T-cell (primary cell): ENCODE measurements around the gene GLUD1. TPM values are rescaled to one million over a fixed set of nuclear protein-coding genes. Genes with fewer than 3 reads are reported as not detected.

Source experiments
- ATAC-seq, 4 experiments: fragments of 200-7000 bp in 3 of 4; fragments of 150-1000 bp in 1 of 4; cut with Tn5 transposase; replicated peaks in 1 of 4; 1 replicate in 3 of 4; 2 replicates in 1 of 4; pipeline ENCODE4 v1.10.0; 2021; ENCODE audit warnings: moderate library complexity in 3 of 4, mild to moderate bottlenecking in 2 of 4, moderate number of reproducible peaks in 1 of 4
- CTCF ChIA-PET, 2 donors: fragments of 300-600 bp; sonication (Branson Sonifier 250); formaldehyde crosslinking; loops; one replicate each; lab custom pipeline; 2022; ENCODE audit warnings: antibody characterized with exemption in 2 of 2; lab: Charles Lee
- POLR2A ChIA-PET, 2 donors: fragments of 300-600 bp; sonication (Branson Sonifier 250); formaldehyde crosslinking; loops; one replicate each; lab custom pipeline; 2022; ENCODE audit warnings: antibody characterized with exemption in 2 of 2; lab: Charles Lee
- DNase-seq, 35 experiments: peaks; one replicate each; pipeline versions ENCODE4 v3.0.0 to v3.0.0-alpha.2; 2013 to 2023
- H3K27ac ChIP-seq: one replicate; pipeline ENCODE4 v1.5.1; 2013; ENCODE audit warnings: low read length
- H3K27me3 ChIP-seq, 2 experiments: replicated peaks in 1 of 2; 1 replicate in 1 of 2; 2 replicates in 1 of 2; pipeline versions ENCODE4 v1.6.1 to v1.7.0; 2013; ENCODE audit warnings: low read length in 1 of 2, mixed read lengths in 1 of 2; ENCODE audit not compliant: control insufficient read depth in 2 of 2, insufficient read depth in 2 of 2; ENCODE audit errors: extremely low read depth in 1 of 2
- H3K36me3 ChIP-seq, 2 donors: 1 replicate in 1 of 2; 2 replicates in 1 of 2; pipeline versions ENCODE4 v1.6.1 to v1.7.0; 2013; ENCODE audit warnings: low read length in 1 of 2; ENCODE audit not compliant: control insufficient read depth in 2 of 2, insufficient read depth in 1 of 2; ENCODE audit errors: extremely low read depth in 1 of 2
- H3K4me1 ChIP-seq, 2 experiments: 1 replicate in 1 of 2; 2 replicates in 1 of 2; pipeline versions ENCODE4 v1.6.1 to v1.7.0; 2013; ENCODE audit warnings: low read length in 2 of 2, mixed read lengths in 1 of 2; ENCODE audit not compliant: insufficient read depth in 2 of 2, control insufficient read depth in 1 of 2; ENCODE audit errors: extremely low read depth in 1 of 2
- H3K4me3 ChIP-seq, 2 donors: 1 replicate in 1 of 2; 2 replicates in 1 of 2; pipeline versions ENCODE4 v1.5.1 to v1.7.0; 2013; ENCODE audit warnings: mild to moderate bottlenecking in 2 of 2, low read length in 1 of 2, moderate library complexity in 1 of 2; ENCODE audit not compliant: control insufficient read depth in 1 of 2; ENCODE audit errors: extremely low read depth in 1 of 2
- H3K9me3 ChIP-seq: 2 replicates; pipeline ENCODE4 v1.7.0; 2013
- H3K27ac Mint-ChIP-seq, 2 donors: one replicate each; pipeline ENCODE4 v1.8.0; 2020 to 2021; ENCODE audit warnings: mild to moderate bottlenecking in 2 of 2, mixed read lengths in 2 of 2
- H3K27me3 Mint-ChIP-seq, 2 donors: one replicate each; pipeline ENCODE4 v1.8.0; 2021 to 2022; ENCODE audit warnings: mixed read lengths in 2 of 2
- H3K36me3 Mint-ChIP-seq: one replicate; pipeline ENCODE4 v1.8.0; 2021; ENCODE audit warnings: mixed read lengths
- H3K4me1 Mint-ChIP-seq, 3 donors: one replicate each; pipeline ENCODE4 v1.8.0; 2020 to 2022; ENCODE audit warnings: mixed read lengths in 3 of 3, mild to moderate bottlenecking in 1 of 3
- H3K4me3 Mint-ChIP-seq, 3 donors: one replicate each; pipeline ENCODE4 v1.8.0; 2020 to 2022; ENCODE audit warnings: mild to moderate bottlenecking in 3 of 3, mixed read lengths in 3 of 3, moderate library complexity in 3 of 3
- H3K9me3 Mint-ChIP-seq, 3 donors: one replicate each; pipeline ENCODE4 v1.8.0; 2020 to 2022; ENCODE audit warnings: mixed read lengths in 3 of 3
- WGBS: methylation state at CpG from one replicate; pipeline ENCODE4 v1.1.5; 2013; ENCODE audit warnings: missing lambda C conversion rate; ENCODE audit not compliant: insufficient coverage; 5-methylcytosine and 5-hydroxymethylcytosine counted together
- total RNA-seq, 35 experiments: library from RNA in 6 of 35; stranded (reverse) in 6 of 35; fragments of 120-200 nt in 1 of 35; gene quantifications; one replicate each; pipeline versions ENCODE4 v1.2.1 to v1.2.4 and lab custom pipeline; 2013 to 2026

The GLUD1 gene
- total RNA-seq, 5 donors from 2014 or later (not counting 1 experiment from before 2014, with no cell fraction given), result 71.0 to 89.2 (median 82.9) TPM

DNA sequence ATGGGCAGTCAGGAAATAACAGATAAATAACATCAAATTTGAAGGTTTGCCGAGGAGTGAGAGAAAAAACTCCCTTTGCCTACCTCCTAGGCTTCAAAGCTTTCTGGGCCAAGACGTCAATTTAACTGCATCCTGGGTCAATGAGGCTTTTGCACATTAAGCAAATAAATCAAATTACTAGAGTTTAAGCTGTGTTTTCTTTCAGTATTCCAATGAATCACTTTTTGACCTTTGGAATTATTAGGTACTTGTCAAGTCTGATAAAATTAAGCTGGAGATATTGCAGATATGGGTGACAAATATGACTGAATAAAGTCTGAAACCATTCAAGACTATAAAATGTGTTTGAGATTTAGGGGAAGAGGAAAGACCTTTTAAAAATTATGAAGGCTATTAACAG lies 22.2 kb downstream of the GLUD1 start:
- H3K27me3 ChIP-seq, result no peaks in the 10 kb centered on the region
- H3K9me3 Mint-ChIP-seq, result no peaks in the 10 kb centered on the region
- peaks cover 9 to 39% of the 10 kb centered on the region in 2 donors for H3K36me3 ChIP-seq
- CTCF ChIA-PET, result no interaction called here
- WGBS, result no CpG with 5 or more reads among the region's 2 CpGs
- H3K4me3 Mint-ChIP-seq, result no peak overlapping the region
- H3K27me3 Mint-ChIP-seq, result no peaks in the 10 kb centered on the region
- peaks cover 48% of the 10 kb centered on the region for H3K36me3 Mint-ChIP-seq
- H3K9me3 ChIP-seq, result no peaks in the 10 kb centered on the region
- DNase-seq (no peak), ATAC-seq (no peak)
- POLR2A ChIA-PET, result interaction anchor here in 1 of 2 donors (0.6 kb wide), 1 partner anchor 700 kb away, joined by 4 read pairs; no protein-coding TSS in a partner anchor
- peaks cover 0 to 6% (median 3%) of the 10 kb centered on the region in 3 donors for H3K4me1 Mint-ChIP-seq
- H3K4me3 ChIP-seq, result no peak overlapping the region
- H3K27ac ChIP-seq, result no peak overlapping the region
- H3K27ac Mint-ChIP-seq, result no peak overlapping the region
- H3K4me1 ChIP-seq, result no peaks in the 10 kb centered on the region

DNA sequence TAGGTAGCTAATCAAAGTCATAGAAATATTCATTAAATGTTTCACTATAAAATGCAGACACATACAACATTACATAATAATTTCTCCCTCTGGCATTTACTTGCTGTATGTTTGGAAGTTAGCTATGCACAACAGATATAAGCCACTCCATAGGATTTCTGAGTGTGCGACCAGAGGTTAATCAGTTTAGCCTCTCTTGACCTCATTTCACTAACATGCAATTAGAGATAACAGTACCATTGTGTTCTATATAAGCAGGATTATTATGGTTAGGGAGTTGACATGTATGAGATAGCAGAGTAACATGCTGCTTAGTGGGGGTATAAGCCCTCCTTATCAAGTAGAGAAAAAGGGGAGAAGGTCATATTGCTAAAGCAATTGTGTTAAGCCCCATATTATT lies 26.4 kb downstream of the GLUD1 start:
- Mint-ChIP-seq H3K4me1 (no peaks in the 10 kb centered on the region), H3K9me3 (no peaks in the 10 kb centered on the region), H3K27ac (no peak overlapping the region), H3K36me3 (peaks cover 66% of the 10 kb centered on the region), H3K4me3 (no peak overlapping the region), H3K27me3 (no peaks in the 10 kb centered on the region)
- CTCF ChIA-PET, result no interaction called here
- DNase-seq (no peak), ATAC-seq (no peak)
- Histone ChIP-seq H3K4me1 (no peaks in the 10 kb centered on the region), H3K27ac (no peak overlapping the region), H3K27me3 (no peaks in the 10 kb centered on the region), H3K9me3 (no peaks in the 10 kb centered on the region), H3K36me3 (peaks cover 7 to 71% of the 10 kb centered on the region in 2 donors), H3K4me3 (no peak overlapping the region)
- POLR2A ChIA-PET, result interaction anchor here in 1 of 2 donors (1.0 kb wide), 1 partner anchor 23 kb away, joined by 5 read pairs; no protein-coding TSS in a partner anchor
- WGBS, result no CpG with 5 or more reads among the region's 1 CpG

DNA sequence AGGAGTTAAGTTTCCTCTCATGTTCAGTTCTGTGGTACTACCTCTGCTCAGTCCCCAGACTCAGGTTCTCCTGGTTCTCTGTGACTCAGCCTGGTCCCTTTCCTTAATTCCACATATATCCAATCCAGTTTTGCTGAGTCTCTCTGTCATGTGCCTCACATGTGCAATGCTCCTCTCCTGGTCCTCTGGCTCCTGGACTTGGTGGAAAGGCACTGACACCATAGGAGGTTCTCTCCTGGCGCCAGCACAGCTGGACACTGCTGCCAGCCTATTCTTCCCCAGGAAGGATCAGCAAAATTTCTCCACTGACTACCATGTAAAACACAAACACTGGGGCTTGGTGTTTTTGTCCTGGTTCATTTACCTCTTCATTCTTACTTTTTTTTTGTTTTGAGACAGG lies 27.8 kb downstream of the GLUD1 start:
- Mint-ChIP-seq H3K4me1 (no peaks in the 10 kb centered on the region), H3K27ac (peak overlapping the region in 1 of 2 donors; percentile 68)

DNA sequence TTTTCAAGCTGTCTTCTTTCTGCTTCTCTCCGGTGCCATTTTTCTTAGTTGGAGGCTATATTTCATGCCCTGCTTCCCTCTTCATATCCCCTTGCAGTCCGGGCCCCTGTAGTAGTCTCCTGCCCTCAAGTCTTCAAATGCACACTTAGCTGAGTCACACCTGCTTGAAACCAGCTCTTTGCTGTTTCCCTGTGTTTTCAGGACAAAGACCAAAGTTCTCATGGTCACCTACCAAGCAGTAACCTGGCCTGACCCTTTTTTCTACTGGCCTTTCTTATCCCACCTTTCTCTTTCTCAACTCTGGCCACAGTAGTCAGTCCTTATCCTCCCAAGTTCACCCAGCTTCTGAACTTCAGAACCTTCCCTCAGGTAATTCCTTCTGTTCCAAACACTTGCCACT lies 28.5 kb downstream of the GLUD1 start:
- 93% methylated on average over 2 of the region's 2 CpGs for WGBS
- Histone ChIP-seq H3K27me3 (no peaks in the 10 kb centered on the region), H3K36me3 (peaks cover 7 to 64% of the 10 kb centered on the region in 2 donors), H3K4me1 (no peaks in the 10 kb centered on the region), H3K4me3 (no peak overlapping the region), H3K27ac (no peak overlapping the region), H3K9me3 (no peaks in the 10 kb centered on the region)
- Mint-ChIP-seq H3K4me1 (no peaks in the 10 kb centered on the region), H3K36me3 (peaks cover 54% of the 10 kb centered on the region), H3K4me3 (no peak overlapping the region), H3K27ac (peak overlapping the region; percentile 36 to 40), H3K27me3 (no peaks in the 10 kb centered on the region), H3K9me3 (no peaks in the 10 kb centered on the region)
- DNase-seq, result no peak
- ATAC-seq, result no peak
- CTCF ChIA-PET, result interaction anchor here in 1 of 2 donors (1.4 kb wide), 1 partner anchor 18 kb away, joined by 5 read pairs; no protein-coding TSS in a partner anchor
- POLR2A ChIA-PET, result no interaction called here

More for the DNA sequence above, 27.8 kb downstream of the GLUD1 start:
- no peaks in the 10 kb centered on the region for H3K27me3 ChIP-seq
- DNase-seq (no peak), ATAC-seq (no peak)
- H3K9me3 ChIP-seq, result no peaks in the 10 kb centered on the region
- no peak overlapping the region for H3K4me3 ChIP-seq
- no peak overlapping the region for H3K27ac ChIP-seq
- H3K36me3 Mint-ChIP-seq, result peaks cover 60% of the 10 kb centered on the region
- peaks cover 7 to 65% of the 10 kb centered on the region in 2 donors for H3K36me3 ChIP-seq
- CTCF ChIA-PET, result interaction anchor here in 1 of 2 donors (1.4 kb wide), 1 partner anchor 17 kb away, joined by 5 read pairs; no protein-coding TSS in a partner anchor
- no peaks in the 10 kb centered on the region for H3K4me1 ChIP-seq
- no peaks in the 10 kb centered on the region for H3K9me3 Mint-ChIP-seq
- H3K4me3 Mint-ChIP-seq, result no peak overlapping the region
- H3K27me3 Mint-ChIP-seq, result no peaks in the 10 kb centered on the region
- POLR2A ChIA-PET, result no interaction called here
- no CpG with 5 or more reads among the region's 1 CpG for WGBS

DNA sequence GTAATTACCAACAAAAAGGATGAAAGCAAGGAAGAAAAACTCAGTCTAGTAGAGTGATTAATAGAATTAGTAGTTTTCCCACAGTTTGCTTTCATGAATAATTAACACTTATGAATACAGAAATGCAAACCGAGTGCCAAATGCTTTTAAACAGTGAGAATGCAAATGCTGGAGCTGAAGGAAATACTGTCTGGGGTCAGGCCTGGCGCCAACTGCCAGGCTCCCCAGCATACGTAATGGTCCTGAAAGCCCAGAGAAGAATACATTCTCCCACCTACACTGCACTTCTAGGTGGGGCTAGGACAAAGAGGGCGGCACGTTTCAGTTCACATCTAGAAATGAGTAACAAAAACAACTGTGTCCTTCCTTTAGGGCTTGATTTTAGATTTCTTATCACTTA lies 30.0 kb downstream of the GLUD1 start:
- WGBS, result no CpG with 5 or more reads among the region's 5 CpGs
- Histone ChIP-seq H3K4me1 (no peaks in the 10 kb centered on the region), H3K36me3 (peaks cover 5 to 70% of the 10 kb centered on the region in 2 donors), H3K27me3 (no peaks in the 10 kb centered on the region), H3K27ac (no peak overlapping the region), H3K9me3 (no peaks in the 10 kb centered on the region), H3K4me3 (no peak overlapping the region)
- peaks cover 63% of the 10 kb centered on the region for H3K36me3 Mint-ChIP-seq
- no peak overlapping the region for H3K4me3 Mint-ChIP-seq
- DNase-seq (no peak), ATAC-seq (no peak)
- ChIA-PET CTCF (no interaction called here), POLR2A (interaction anchor here in 1 of 2 donors (0.7 kb wide), 1 partner anchor 12 kb away, joined by 9 read pairs; no protein-coding TSS in a partner anchor)
- no peaks in the 10 kb centered on the region for H3K27me3 Mint-ChIP-seq
- no peaks in the 10 kb centered on the region for H3K4me1 Mint-ChIP-seq
- no peak overlapping the region for H3K27ac Mint-ChIP-seq
- no peaks in the 10 kb centered on the region for H3K9me3 Mint-ChIP-seq

DNA sequence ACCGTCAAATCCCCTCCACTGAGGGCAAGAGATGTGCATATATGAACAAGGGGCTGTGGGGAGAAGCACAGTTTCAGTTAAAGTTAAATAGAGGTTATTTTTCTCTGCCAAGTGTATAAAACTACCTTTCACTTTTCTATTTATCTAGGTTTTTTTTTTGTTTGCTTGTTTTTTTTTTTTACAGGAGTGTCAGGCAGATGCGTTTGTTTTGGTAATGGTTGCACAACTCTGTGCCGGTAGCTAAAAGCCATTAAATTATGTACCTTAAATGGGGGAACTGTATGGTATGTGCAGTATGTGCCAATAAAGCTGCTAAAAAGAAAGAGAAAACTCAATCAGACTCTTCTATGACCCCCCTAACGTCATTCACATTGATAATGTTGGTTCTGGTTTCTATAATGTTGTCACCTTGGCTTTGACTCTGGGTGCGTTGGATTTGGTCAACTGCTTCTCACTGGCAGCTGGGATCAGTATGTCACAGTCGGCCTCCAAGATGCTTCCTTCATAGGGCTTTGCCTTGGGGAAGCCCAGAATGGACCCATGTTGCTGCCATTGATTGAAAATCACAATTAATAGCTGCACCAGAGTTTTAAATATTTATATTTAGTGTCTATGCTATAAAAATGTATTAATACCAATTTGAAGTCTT lies 34.2 kb downstream of the GLUD1 start:
- Histone ChIP-seq H3K27me3 (no peaks in the 10 kb centered on the region), H3K36me3 (peaks cover 5 to 78% of the 10 kb centered on the region in 2 donors), H3K9me3 (no peaks in the 10 kb centered on the region), H3K4me1 (no peaks in the 10 kb centered on the region), H3K27ac (no peak overlapping the region), H3K4me3 (no peak overlapping the region)
- ATAC-seq (no peak), DNase-seq (no peak)
- Mint-ChIP-seq H3K9me3 (no peaks in the 10 kb centered on the region), H3K4me3 (no peak overlapping the region), H3K36me3 (peaks cover 53% of the 10 kb centered on the region), H3K4me1 (no peaks in the 10 kb centered on the region), H3K27ac (no peak overlapping the region), H3K27me3 (no peaks in the 10 kb centered on the region)
- ChIA-PET CTCF (interaction anchor here in 1 of 2 donors (0.7 kb wide), 1 partner anchor 1326 kb away, joined by 4 read pairs; no protein-coding TSS in a partner anchor), POLR2A (no interaction called here)
- 92% methylated on average over 2 of the region's 6 CpGs for WGBS
